ENCODE results near the gene DPH3.
"Not testable (repeated sequence)": the region's sequence is repeated elsewhere in the genome, so short reads cannot be mapped to it uniquely, and the experiment has no call there.

The DPH3 gene

GRCh38 chr3:16264708-16265454 lies at the start of gene DPH3, which contains the start of gene OXNAD1:
Gene DPH3, minus strand, starts transcription at chr3:16264943. Its CDS starts 67 bp downstream, at chr3:16264876.
Gene OXNAD1, plus strand, starts transcription at chr3:16265212. Its CDS starts 5,741 bp downstream, at chr3:16270953.
- peak; percentile 99 for DNase-seq

- no peak for DNase-seq
Measured at GRCh38 chr3:16313886-16314645, 49.3 kb upstream of the DPH3 start.

GRCh38 chr3:16311960-16312451 lies 47.3 kb upstream of the DPH3 start:
- peak; percentile 56 for DNase-seq

- DNase-seq: not testable (repeated sequence)
Measured at GRCh38 chr3:16310486-16310885, 45.7 kb upstream of the DPH3 start.

- DNase-seq: peak; percentile 47
Measured at GRCh38 chr3:16309558-16309957, 44.8 kb upstream of the DPH3 start.

- no peak for DNase-seq
Measured at GRCh38 chr3:16308727-16309126, 44.0 kb upstream of the DPH3 start.

GRCh38 chr3:16307832-16308531 lies 43.2 kb upstream of the DPH3 start:
- no peak for DNase-seq

GRCh38 chr3:16305111-16305541 lies 40.4 kb upstream of the DPH3 start:
- peak; percentile 26 for DNase-seq

GRCh38 chr3:16304061-16305010 lies 39.6 kb upstream of the DPH3 start:
- DNase-seq: no peak

- DNase-seq: no peak
Measured at GRCh38 chr3:16303037-16303575, 38.4 kb upstream of the DPH3 start.

- no peak for DNase-seq
Measured at GRCh38 chr3:16302082-16302631, 37.4 kb upstream of the DPH3 start.

- no peak for DNase-seq
Measured at GRCh38 chr3:16301507-16301906, 36.8 kb upstream of the DPH3 start.

- peak; percentile 57 for DNase-seq
Measured at GRCh38 chr3:16300881-16301359, 36.2 kb upstream of the DPH3 start.

GRCh38 chr3:16300307-16300706 lies 35.6 kb upstream of the DPH3 start:
- DNase-seq: no peak

GRCh38 chr3:16299746-16300145 lies 35.0 kb upstream of the DPH3 start:
- DNase-seq: no peak

- DNase-seq: no peak
Measured at GRCh38 chr3:16298891-16299290, 34.1 kb upstream of the DPH3 start.

GRCh38 chr3:16297997-16298885 lies 33.5 kb upstream of the DPH3 start:
- DNase-seq: no peak

- no peak for DNase-seq
Measured at GRCh38 chr3:16295298-16295890, 30.7 kb upstream of the DPH3 start.

- DNase-seq: no peak
Measured at GRCh38 chr3:16294844-16295243, 30.1 kb upstream of the DPH3 start.

GRCh38 chr3:16290827-16291196 lies 26.1 kb upstream of the DPH3 start:
- DNase-seq: no peak
